Measurements from ENCODE around the gene KAT8. TPM values are rescaled to one million over a fixed set of nuclear protein-coding genes. Genes with fewer than 3 reads are reported as not detected.

The KAT8 gene
- total RNA-seq, 1 donor from 2014 or later, result 76.6 TPM

DNA sequence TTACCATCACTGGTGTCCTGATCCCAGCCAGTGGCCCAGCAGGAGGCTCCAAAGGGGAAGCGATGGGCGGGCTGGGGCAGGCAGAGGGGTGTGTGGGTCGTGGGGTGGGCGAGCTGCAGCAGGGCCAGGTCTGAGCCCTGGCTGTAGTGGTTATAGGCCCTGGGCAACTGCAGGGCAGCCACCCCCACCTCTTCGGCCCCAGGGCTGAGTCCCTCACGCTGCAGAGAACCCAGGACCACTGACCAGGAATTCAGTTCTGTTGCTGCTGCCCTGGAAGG, 30.9 kb upstream of the KAT8 start:
- intact Hi-C loops (cut with DNase I), result loop anchor here (10.0 kb wide), 1 partner anchor 58 kb away; no protein-coding TSS in a partner anchor
- TF ChIP-seq POLR2A (IDR thresholded peaks at IDR 0.05) (no peak), POLR2AphosphoS5 (IDR thresholded peaks at IDR 0.05; ENCODE audit: insufficient read depth in 1 of 2, low read depth in 1 of 2) (no peak)
- TF ChIP-seq, protein P1, sequence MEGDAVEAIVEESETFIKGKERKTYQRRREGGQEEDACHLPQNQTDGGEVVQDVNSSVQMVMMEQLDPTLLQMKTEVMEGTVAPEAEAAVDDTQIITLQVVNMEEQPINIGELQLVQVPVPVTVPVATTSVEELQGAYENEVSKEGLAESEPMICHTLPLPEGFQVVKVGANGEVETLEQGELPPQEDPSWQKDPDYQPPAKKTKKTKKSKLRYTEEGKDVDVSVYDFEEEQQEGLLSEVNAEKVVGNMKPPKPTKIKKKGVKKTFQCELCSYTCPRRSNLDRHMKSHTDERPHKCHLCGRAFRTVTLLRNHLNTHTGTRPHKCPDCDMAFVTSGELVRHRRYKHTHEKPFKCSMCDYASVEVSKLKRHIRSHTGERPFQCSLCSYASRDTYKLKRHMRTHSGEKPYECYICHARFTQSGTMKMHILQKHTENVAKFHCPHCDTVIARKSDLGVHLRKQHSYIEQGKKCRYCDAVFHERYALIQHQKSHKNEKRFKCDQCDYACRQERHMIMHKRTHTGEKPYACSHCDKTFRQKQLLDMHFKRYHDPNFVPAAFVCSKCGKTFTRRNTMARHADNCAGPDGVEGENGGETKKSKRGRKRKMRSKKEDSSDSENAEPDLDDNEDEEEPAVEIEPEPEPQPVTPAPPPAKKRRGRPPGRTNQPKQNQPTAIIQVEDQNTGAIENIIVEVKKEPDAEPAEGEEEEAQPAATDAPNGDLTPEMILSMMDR (IDR thresholded peaks at IDR 0.05), result no peak
- Histone ChIP-seq H3K9me3 (no peaks in the 10 kb centered on the region), H3K27me3 (no peaks in the 10 kb centered on the region), H3K27ac (no peak overlapping the region), H3K36me3 (peaks cover 0 to 40% of the 10 kb centered on the region in 2 donors), H3K4me3 (no peak overlapping the region), H3K4me1 (peaks cover 11% of the 10 kb centered on the region)
- DNase-seq (ENCODE audit: extremely low spot score in 2 of 2), result no peak

DNA sequence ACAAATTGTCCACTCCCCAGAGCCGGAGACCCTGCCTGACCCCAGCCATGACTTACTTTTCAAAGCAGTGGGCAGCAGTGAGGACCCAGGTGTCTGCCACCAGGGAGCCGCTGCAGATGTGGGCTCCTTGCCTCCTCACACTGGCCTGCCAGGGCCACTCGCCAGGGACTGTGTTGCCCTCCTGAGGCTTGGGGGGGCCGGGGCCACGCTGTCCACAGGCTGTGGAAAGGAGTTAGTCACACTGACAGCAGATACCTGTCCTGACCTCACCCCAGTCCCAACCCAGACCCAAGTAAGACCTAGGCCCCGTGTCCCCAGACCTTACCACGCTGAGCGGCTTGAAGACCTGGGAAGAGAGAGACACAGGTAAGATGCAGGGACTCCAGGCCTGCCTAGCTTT, 30.0 kb upstream of the KAT8 start:
- DNase-seq (ENCODE audit: extremely low spot score in 2 of 2), result no peak
- Histone ChIP-seq H3K4me1 (peaks cover 2% of the 10 kb centered on the region), H3K27me3 (no peaks in the 10 kb centered on the region), H3K9me3 (no peaks in the 10 kb centered on the region), H3K27ac (no peak overlapping the region), H3K4me3 (no peak overlapping the region), H3K36me3 (peaks cover 0 to 32% of the 10 kb centered on the region in 2 donors)
- TF ChIP-seq POLR2A (IDR thresholded peaks at IDR 0.05) (no peak), POLR2AphosphoS5 (IDR thresholded peaks at IDR 0.05; ENCODE audit: insufficient read depth in 1 of 2, low read depth in 1 of 2) (no peak)
- TF ChIP-seq, protein P1 (IDR thresholded peaks at IDR 0.05), result no peak
- intact Hi-C loops (cut with DNase I), result loop anchor here (10.0 kb wide), 1 partner anchor 57 kb away; no protein-coding TSS in a partner anchor

DNA sequence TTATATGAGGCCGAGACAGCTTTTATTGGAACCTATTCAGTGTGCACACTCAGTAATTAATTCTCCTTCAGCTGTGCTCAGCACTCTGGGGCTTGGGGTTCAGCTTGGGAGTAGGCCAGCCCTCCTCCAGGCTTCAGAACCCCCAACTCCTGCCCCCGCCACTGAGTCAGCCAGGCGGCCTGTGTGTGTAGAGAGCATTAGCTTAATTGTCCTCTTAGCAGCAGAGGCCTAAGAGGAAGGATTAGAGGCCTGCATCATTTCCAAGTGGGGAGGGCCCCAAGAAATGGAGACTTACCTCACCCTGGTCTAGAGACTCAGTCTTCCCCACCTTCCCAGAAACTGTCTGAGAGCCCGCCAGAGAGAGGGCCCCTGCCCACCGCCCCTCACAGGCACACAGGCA, 29.5 kb upstream of the KAT8 start:
- intact Hi-C loops (cut with DNase I), result loop anchor here (10.0 kb wide), 1 partner anchor 57 kb away; no protein-coding TSS in a partner anchor
- Histone ChIP-seq H3K27me3 (no peaks in the 10 kb centered on the region), H3K4me3 (no peak overlapping the region), H3K9me3 (no peaks in the 10 kb centered on the region), H3K36me3 (peaks cover 0 to 27% of the 10 kb centered on the region in 2 donors), H3K27ac (no peak overlapping the region), H3K4me1 (peaks cover 5% of the 10 kb centered on the region)
- no peak for DNase-seq (ENCODE audit: extremely low spot score in 2 of 2)
- TF ChIP-seq POLR2AphosphoS5 (IDR thresholded peaks at IDR 0.05; ENCODE audit: insufficient read depth in 1 of 2, low read depth in 1 of 2) (no peak), POLR2A (IDR thresholded peaks at IDR 0.05) (no peak)
- TF ChIP-seq, protein P1 (IDR thresholded peaks at IDR 0.05), result no peak

DNA sequence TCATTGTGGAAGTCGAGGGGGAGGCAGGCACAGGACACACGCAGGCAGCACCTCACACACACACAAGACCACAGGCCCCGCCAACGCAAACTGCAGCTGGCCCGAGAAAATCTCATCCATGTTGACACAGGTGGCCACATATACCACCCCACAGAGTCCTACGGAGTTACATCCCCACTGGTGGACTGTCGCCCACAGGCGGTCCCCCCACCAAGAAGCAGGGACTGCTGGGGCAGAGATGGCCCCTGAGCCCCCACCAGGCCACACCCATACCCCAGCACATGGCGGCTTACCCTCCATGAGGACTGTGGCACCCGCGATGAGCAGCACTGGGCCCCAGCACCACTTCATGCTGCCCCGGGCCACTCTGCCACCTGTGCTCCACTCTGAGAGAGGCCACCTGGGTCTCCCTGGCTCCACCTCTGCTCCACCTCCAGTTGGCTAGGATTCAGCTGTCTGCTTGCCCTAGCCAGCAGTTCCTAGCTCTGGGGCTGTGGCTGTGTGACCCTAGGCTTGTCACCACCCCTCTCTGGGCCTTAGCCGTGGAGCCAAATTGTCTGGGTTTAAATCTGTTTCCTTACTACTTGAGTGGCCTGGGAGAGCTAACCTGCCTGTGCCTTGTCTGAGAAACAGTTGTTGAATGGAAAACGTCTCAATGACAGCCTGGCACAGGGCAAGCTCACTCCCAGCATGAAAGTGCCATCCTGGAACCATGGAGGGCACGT, 28.8 kb upstream of the KAT8 start, which contains the start of gene PRSS53:
Gene PRSS53 (minus strand): TSS at position 485 of the 725 bp plus-strand sequence. CDS start 134 bp downstream, at position 351.
- H3K27me3 ChIP-seq, result no peaks in the 10 kb centered on the region
- intact Hi-C loops (cut with DNase I), result loop anchor here (10.0 kb wide), 1 partner anchor 56 kb away; no protein-coding TSS in a partner anchor
- DNase-seq (ENCODE audit: extremely low spot score in 2 of 2), result no peak

More for the DNA sequence above, 28.8 kb upstream of the KAT8 start, which contains the start of gene PRSS53:
- TF ChIP-seq POLR2AphosphoS5 (IDR thresholded peaks at IDR 0.05; ENCODE audit: insufficient read depth in 1 of 2, low read depth in 1 of 2) (no peak), POLR2A (IDR thresholded peaks at IDR 0.05) (no peak)
- TF ChIP-seq, protein P1 (IDR thresholded peaks at IDR 0.05), result no peak
- H3K27ac ChIP-seq, result no peak within 1 kb of the TSS
- H3K4me3 ChIP-seq, result no peak within 1 kb of the TSS
- no peaks in the 10 kb centered on the region for H3K9me3 ChIP-seq
- H3K36me3 ChIP-seq, result peaks cover 0 to 21% of the 10 kb centered on the region in 2 donors
- H3K4me1 ChIP-seq, result peaks cover 11% of the 10 kb centered on the region

Measured in vagina (tissue), 2 donors.